CD4-positive, alpha-beta T cell treated with Interleukin-12 subunit alpha and Interleukin-12 subunit beta, for 1 hour (primary cell): ENCODE data around the gene VPS13D.

Source experiments
- DNase-seq: peaks from one replicate; pipeline ENCODE4 v3.0.0-alpha.2; 2020

VPS13D gene

DNA sequence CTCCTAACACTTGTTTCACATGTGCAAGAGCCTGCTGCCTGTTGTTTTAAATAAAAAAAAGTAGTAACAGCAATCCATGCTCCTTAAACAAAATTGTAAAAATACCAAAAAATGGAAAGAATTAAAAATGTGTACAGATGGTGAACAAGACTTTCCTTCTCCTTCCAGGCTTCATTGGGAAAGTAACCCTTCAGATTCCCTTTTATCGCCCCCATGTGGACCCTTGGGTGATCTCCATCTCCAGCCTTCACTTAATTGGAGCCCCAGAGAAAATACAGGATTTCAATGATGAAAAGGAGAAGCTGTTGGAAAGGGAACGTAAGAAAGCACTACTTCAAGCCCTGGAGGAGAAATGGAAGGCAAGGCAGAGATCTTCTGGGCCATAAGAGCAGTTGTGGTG, 14.2 kb downstream of the VPS13D start:
- DNase-seq, result peak; percentile 23

DNA sequence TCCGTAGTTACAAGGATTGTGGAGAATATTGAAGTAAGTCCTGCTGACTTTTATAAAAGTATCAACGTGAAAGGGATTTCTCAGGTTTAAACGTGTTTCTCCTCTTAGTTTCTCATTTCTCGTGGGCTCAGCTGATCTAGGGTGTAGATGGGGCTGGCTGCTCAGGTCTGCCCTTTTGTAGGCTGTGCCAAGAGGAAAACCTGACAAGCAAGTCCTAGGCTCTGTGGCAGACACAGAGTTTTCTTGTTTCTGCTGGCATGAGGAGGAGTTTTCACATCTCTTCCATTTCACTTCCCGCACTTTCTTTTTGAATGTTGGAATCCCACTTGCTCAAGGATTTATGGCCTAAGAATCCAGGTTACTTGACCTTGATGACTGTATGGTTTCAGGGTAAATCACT, 14.8 kb downstream of the VPS13D start:
- no peak for DNase-seq

DNA sequence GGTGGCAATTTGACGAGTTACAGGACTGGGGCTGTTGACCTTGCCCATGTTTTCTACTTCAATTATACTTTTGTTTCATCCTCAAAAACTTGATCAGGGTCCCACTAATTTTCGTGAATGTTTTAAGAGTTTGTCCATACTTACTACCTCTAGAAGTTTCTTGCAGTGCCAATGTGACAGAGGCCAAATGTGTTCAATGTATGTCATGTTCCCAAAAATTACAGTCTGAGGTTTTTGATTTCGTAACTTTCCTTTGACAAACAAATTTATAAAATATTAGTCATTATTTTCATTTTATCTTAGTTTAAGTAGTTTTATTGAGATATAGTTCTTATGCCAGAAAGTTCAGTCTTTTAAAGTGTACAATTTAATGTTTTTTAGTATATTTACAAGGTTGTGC, 15.3 kb downstream of the VPS13D start:
- DNase-seq, result no peak

DNA sequence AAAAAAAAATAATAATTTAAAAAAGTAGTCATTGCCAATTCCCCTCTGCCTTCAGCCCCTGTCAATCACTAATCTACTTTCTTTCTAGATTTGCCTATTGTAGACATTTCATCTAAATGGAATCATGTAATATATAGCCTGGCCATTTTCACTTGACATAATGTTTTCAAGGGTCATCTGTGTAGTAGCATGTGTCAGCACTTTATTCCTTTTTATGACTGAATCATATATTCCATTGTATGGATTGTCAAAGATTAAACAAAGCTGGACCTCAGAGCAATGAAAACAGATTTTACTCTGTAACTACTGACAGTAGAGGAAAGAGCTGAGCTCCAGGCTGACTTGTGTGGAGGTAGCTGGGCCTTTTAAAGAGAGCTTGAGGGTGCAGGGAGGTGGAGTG, 15.9 kb downstream of the VPS13D start:
- DNase-seq, result no peak

DNA sequence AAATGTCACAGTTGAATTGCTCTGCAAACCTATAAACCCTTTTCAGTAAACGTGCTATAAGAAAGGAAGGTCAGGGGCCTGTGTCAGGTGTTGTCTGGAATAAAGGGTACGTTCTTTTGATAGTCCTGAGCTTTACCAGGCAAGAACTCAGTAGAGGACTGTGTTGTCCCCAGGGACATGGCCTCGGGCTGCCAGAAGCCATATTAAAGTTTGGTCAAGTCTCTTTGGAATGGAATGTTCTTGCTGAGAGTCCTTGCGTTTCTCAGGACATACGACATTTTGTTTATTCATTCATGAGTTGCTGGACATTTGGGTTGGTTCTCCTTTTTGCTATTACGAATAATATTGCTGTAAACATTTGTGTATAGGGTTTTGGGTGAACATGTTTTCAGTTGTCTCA, 16.8 kb downstream of the VPS13D start:
- no peak for DNase-seq

DNA sequence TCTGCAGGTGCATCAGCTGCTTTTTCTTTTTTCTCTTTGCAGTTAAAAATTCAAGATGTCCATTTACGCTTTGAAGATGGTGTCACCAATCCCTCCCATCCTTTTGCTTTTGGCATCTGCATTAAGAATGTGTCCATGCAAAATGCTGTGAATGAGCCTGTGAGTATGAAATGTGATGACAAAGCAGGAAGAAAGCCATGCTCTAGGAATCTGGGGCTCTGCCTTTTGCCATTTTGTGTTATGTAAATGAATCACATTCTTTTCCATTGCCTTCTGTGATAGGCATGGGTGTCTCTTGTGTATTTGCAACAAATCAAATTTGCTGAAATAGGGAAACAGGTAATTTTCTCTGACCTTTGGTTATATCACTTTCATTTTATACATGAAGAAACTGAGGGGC, 19.4 kb downstream of the VPS13D start:
- DNase-seq, result no peak

DNA sequence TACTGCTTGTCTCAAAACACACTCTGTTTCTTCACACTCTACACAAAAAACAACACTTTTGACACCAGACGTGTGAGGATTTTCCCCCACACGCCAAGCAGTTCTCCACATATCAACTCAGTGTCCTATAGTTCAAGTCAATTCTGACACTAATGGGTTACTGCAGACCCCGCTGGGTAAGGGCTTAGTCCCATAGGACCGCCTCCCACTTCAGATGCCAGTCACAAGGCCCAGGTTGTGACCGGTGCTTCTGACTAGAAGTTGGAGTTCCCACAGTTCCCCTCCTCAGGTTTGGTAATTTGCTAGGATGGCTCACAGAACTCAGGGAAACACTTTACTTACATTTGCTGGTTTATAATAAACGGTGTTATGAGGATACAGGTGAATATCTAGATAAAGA, 19.9 kb downstream of the VPS13D start:
- DNase-seq, result no peak

DNA sequence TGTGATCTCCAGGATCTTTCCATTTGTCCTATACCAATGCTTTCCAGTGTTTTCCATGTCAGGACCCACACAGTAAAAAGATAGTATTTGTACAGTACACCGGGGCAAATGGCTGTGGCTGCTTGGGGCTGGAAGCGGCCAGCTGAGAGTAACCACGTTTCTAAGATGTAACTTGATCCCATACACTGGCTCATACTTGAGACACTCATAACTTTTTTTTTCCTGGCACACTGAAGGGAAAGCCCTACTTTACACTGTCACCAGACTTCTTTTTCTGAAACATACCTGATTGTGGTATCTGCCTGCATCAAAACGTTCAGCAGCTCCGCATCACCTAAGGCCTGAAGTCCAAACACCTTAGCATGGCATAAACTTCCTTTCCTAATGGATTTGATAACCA, 21.6 kb downstream of the VPS13D start:
- DNase-seq, result no peak

DNA sequence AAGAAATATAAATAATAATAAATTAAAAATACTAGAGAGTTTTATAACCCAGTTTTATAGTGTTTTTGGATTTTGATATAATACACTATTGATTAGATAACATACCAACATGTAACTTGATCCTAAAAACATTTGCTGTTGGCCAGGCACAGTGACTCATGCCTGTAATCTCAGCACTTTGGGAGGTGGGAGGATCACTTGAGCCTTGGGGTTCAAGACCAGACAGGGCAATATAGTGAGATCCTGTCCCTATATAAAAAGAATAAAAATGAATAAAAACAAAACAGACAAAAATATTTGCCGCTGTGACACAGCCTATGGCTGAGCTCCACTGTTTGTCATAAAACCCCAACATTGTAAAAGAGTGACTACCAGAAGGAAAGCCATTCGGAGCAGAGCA, 26.1 kb downstream of the VPS13D start:
- DNase-seq, result no peak

DNA sequence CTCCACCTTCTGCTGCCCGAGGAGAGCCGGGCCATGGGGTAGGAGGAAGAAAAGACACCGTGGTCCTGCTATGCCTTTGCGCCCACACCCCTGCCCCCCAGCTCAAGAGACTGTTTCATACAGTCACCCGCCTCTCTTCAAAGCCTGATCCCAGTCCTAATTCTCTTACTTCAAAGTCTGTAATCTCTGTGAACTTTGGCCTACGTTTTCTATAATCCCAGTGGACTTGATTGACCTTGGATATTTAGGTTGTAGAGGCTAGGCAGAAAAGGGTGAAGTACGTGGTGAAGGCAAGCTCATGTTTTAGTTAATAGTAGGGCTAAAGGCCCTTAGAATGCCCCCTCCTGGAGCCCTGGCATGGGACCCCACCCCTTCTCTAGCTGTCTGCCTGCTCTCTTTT, 28.4 kb downstream of the VPS13D start:
- no peak for DNase-seq

DNA sequence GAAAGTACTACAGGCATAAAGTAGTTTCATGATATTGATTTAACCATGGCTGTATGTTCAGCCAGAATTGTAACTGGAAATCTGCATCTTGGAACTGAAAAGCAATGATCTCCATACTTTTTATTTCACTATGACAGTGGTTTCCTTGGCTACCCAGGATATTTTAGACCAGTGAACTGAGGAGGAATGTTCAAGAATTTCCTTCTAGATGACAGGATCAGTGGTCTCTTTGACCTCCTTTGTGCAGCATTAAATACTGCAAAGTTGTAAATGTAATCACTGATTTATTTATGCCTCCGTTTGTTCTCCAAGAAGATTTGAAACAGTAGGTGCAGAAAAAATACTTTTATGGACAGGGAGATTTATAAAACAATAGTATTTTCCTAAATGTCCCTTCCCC, 39.5 kb downstream of the VPS13D start:
- DNase-seq, result no peak

DNA sequence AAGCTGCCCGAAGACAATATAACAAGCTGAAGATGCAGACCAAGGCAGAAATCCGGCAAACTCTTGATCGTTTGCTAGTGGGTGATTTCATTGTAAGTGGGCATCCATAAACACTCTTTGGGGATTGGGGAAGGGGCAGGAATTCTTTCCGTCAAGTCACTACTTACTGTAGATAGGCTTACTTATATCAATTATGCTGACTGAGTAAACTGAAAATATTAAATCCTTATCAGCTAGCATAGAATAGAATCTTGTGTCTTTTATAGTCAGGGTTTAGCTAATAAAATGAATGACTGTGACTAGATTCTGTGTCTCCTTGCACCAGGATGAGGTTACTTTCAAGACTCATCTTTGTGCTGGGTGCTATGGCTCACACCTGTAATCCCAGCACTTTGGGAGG, 41.2 kb downstream of the VPS13D start:
- no peak for DNase-seq

DNA sequence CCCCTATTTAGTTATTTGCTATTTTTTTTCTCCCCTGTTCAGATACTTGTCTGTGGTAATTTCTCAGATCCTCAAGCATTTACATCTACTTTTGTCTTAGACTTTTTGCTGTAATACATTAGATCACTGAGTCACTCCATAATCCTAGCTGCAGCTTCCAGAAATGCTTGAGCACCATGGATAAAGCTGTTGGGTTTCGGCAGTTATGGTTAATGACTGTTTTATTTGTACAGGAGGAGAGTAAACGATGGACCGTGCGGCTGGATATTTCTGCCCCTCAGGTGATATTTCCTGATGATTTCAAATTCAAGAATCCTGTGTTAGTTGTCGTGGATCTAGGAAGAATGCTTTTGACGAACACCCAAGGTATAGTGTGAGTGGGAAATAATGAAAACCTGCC, 42.9 kb downstream of the VPS13D start:
- DNase-seq, result no peak

DNA sequence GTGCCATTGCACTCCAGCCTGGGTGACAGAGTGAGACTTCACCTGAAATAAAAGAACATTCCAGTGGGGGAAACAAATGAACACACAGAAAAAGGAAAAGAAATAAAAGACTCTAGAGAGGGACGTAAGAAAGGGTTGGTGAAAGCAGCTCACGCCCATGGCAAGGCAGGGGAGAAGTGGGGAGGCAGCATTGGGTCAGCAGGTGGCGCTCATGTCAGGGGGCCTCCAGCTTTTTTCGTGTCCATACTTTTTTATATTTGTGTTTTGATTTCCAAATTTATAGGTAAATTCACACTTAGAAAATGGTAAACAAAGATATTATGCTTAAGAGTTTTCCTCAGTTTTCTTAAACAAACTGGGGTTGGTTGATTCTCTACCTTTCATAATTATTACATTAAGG, 45.5 kb downstream of the VPS13D start:
- DNase-seq, result peak; percentile 19

DNA sequence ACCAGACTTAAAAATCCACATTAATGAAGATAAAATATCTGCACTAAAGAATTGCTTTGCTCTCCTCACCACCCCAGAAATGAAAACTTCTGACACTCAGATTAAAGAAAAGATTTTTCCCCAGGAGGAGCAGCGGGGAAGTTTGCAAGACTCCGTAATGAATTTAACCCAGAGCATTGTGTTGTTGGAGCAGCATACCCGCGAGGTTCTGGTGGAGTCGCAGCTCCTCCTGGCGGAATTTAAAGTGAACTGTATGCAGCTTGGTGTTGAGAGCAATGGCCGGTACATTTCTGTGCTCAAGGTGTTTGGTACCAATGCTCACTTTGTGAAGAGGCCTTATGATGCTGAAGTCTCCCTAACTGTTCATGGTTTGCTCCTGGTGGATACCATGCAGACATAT, 46.4 kb downstream of the VPS13D start:
- DNase-seq, result peak; percentile 24

DNA sequence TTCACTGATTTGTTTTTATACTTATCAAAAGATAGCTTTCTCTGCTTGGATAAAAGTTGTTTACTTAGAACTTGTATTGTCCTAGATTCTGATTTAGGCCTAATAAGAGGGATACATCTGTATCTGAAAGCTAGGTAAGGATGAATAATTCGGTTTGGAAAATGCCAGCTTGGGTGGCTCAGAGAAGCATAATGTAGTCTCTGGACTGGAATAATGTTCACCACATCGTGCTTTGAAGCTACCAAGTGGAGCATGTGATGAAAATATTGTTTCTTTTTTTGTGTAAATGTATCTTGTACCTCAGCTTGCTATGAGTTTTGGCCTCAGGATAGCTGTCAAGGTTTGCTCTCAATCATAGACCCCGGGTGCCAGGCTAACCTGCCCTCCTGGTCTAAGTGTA, 49.2 kb downstream of the VPS13D start:
- DNase-seq, result no peak

DNA sequence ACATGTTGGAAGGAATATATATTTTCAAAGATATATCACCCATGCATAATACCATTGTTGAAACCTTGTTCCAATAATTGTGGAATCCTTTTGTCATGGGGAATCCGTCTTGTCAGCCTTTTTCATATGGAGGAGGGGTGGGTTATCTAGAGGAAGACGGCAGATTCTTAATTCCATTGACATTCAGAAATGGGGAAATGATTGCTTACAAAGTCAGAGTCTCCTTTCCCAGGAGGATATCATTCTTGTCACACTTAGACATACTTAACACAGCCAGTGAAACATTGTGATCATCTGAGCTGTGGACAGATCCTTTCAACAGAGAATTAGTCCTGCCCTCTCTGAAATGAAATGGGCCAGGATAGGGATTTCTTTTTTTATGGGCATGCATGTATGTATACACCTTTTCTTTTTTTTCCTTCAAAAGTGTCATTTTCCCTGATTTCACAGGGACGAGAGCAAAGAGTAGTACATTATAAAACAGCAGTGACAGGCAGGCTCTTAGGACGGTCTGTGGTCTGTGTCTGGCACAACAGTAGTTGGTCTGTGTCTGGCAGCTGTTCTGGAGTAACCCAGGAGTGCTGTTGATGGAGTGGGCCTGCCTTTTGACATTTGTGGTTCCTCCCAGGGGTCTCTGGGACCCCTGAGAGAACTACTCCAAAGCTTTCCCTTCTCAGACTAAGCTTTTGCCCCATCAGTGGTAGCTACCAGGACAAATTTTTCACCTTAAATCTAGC, 50.1 kb downstream of the VPS13D start:
- DNase-seq, result no peak

DNA sequence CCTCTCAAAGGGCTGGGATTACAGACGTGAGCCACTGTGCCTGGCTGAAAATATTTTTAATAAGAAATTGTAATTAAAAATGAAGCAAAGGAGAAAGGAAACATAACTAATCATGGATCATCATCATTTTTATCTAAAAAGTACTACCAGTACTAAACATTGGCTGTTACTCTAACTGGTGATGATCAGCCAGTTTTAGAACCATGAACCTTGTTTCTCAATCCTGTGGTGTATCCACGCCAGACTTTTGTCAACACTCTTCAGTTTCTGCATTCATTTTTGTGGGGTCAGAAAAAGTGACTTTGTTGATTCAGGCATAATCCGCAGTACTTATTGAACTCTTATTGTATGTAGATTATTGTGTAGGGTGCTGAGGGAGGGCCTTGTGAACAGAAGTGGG, 52.3 kb downstream of the VPS13D start:
- DNase-seq, result no peak

DNA sequence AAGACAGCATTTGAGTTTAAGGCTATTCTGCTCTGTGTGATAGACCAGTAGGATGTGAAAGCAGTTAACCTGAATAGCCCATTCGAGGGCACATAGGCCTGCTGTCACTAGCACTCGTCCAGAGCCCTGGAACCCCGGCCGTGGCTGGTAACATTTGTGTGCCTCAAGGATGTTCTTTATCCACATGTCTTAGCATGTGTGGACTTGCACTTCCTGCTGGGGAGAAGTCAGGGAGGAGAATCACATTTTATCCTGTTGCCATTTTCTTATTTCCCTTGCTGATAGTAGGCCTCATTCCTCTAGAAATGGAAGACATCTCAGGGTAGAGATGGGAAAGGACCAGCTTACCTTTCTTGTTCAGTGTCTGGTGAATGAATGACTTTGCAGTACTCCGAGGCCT, 54.7 kb downstream of the VPS13D start:
- no peak for DNase-seq

DNA sequence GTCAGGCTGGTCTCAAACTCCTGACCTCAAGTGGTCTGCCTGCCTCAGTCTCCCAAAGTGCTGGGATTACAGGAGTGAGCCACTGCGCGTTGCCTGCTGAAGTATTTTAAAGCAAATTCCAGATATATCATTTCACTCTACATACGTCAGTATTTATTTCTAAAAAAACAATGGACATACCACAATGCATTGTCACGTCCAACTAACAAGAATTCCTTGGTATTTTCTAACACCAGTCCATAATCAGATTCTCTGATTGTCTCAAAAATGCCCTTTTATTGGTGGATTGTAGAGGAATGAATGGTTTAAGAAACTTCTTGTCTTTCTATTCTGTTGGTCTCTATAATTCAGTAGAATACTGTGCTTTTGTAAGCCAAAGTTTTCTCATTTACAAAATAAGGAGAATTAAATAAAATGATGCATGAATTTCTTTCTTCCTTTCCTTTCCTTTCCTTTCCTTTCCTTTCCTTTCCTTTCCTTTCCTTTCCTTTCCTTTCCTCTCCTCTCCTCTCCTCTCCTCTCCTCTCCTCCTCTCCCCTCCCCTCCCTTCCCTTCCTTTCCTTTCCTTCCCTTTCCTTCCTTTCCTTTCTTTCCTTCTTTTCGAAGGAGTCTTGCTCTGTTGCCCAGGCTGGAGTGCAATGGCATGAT, 55.8 kb downstream of the VPS13D start:
- no peak for DNase-seq

DNA sequence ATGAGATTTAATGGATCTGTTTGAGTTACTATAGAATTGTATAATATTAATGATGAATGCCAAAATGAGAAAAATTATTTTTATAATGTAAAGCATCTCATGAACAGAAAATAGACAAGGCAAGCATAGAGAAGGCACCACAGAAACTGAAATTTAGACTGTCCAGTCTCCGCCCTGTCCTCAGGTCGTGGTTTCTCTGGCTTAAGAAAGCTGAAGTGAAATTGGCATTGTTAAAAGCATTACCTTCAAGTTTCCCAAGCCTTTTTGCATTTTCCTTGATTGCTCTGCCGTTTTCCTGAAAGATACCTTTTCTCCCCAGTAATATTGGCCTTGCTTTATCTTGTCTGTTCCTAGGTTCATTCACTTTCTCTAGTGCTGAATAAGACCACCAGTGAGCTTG, 58.0 kb downstream of the VPS13D start:
- DNase-seq, result no peak

DNA sequence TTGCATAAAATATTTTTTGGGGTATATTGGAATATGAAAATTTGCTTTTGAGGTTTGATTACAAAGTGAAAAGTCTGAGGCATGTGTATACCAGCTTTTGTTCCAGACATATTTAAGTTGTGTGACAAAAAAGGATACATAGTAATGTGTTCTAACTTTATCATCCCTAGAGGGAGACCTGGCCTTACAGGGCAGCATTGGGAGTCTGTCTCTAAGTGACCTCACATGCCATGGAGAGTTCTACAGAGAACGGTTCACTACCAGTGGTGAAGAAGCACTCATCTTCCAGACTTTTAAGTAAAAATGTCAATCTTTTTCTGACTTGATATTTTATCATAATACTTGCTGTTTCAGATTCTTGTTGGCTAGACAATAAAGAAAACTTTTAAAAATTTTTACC, 61.0 kb downstream of the VPS13D start:
- DNase-seq, result no peak

DNA sequence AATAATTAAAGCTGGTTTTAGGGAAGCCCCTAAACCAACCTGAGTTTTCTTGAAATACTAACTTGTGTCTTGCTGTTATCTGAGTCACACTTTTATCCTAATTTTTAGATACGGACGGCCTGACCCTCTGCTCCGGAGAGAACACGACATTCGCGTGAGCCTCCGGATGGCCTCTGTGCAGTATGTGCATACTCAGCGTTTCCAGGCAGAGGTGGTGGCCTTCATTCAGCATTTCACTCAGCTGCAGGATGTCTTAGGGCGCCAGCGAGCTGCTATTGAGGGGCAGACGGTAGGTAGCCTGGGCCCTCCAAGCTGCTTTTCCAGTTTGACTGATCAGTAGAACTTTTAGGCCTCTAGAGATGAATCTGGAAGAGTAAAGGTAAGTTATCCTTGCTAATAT, 63.6 kb downstream of the VPS13D start:
- DNase-seq, result no peak

DNA sequence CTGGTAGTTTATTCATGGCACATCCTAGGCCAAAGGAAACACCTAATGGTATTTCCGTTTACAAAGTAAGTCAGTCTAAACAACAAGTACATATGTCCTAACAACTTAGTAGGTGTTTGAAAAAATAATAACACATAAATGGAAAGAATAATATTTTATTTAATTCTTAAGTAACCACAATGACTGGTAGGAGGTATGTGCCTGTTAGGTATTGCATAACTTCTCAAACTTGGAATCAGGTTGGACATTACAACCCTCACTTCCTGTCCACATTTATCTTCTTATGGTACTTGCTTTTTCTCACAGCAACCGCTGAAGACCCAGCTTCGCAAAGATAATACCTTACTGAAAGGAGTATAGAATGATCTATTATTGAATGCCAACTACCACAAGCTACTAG, 64.2 kb downstream of the VPS13D start:
- no peak for DNase-seq

DNA sequence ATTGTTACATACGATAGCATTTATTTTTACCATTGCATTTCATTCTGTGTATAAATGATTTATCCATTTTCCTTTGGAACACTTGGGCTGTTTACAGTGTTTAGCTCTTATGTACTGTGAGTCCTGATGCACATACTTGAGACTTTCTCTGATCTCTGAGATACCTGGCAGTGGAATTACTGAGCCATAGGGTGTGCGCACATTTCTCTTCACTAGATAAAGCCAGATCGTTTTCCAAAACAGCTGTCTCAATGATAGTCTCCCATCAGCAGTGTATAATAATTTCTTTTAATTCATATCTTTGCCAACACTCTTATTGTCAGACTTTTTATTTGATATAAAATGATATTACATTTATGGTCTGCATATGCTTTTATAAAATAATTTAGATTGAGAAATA, 66.2 kb downstream of the VPS13D start:
- DNase-seq, result no peak
